ENCODE measurements around the gene HMGCR. TPM values are rescaled to one million over a fixed set of nuclear protein-coding genes. Genes with fewer than 3 reads are reported as not detected.

HMGCR gene
- total RNA-seq, 1 donor from 2014 or later = 90.5 TPM

GRCh38 chr5:75340714-75341478, 3.9 kb downstream of the HMGCR start:
- no peak for DNase-seq (ENCODE audit: low read depth in 2 of 2)

- DNase-seq (ENCODE audit: low read depth in 2 of 2) = no peak
These were observed 4.9 kb downstream of the HMGCR start for GRCh38 chr5:75341934-75342333.

GRCh38 chr5:75342836-75343235, 5.8 kb downstream of the HMGCR start:
- no peak for DNase-seq (ENCODE audit: low read depth in 2 of 2)

- DNase-seq (ENCODE audit: low read depth in 2 of 2) = peak in 1 of 2 donors; percentile 32
These were observed 11.2 kb downstream of the HMGCR start for GRCh38 chr5:75348241-75348640.

GRCh38 chr5:75349663-75350062, 12.6 kb downstream of the HMGCR start:
- DNase-seq (ENCODE audit: low read depth in 2 of 2) = no peak

GRCh38 chr5:75351139-75351926, 14.3 kb downstream of the HMGCR start:
- DNase-seq (ENCODE audit: low read depth in 2 of 2) = no peak

- DNase-seq (ENCODE audit: low read depth in 2 of 2) = no peak
These were observed 18.2 kb downstream of the HMGCR start for GRCh38 chr5:75355236-75355635.

GRCh38 chr5:75356719-75357118, 19.7 kb downstream of the HMGCR start:
- no peak for DNase-seq (ENCODE audit: low read depth in 2 of 2)

- DNase-seq (ENCODE audit: low read depth in 2 of 2) = no peak
These were observed 21.1 kb downstream of the HMGCR start for GRCh38 chr5:75358117-75358516.

GRCh38 chr5:75361310-75361709, 24.3 kb downstream of the HMGCR start:
- no peak for DNase-seq (ENCODE audit: low read depth in 2 of 2)

- no peak for DNase-seq (ENCODE audit: low read depth in 2 of 2)
These were observed 25.5 kb downstream of the HMGCR start for GRCh38 chr5:75362474-75362975.

GRCh38 chr5:75363111-75363510, 26.1 kb downstream of the HMGCR start:
- no peak for DNase-seq (ENCODE audit: low read depth in 2 of 2)

GRCh38 chr5:75363726-75364495, 26.9 kb downstream of the HMGCR start:
- DNase-seq (ENCODE audit: low read depth in 2 of 2) = peak in 1 of 2 donors; percentile 28

- DNase-seq (ENCODE audit: low read depth in 2 of 2) = no peak
These were observed 27.7 kb downstream of the HMGCR start for GRCh38 chr5:75364571-75365280.

- no peak for DNase-seq (ENCODE audit: low read depth in 2 of 2)
These were observed 28.7 kb downstream of the HMGCR start for GRCh38 chr5:75365740-75366139.

- no peak for DNase-seq (ENCODE audit: low read depth in 2 of 2)
These were observed 29.8 kb downstream of the HMGCR start for GRCh38 chr5:75366787-75367186.

- peak in 1 of 2 donors; percentile 37 for DNase-seq (ENCODE audit: low read depth in 2 of 2)
These were observed 30.4 kb downstream of the HMGCR start for GRCh38 chr5:75367401-75367800.

- peak; percentile 49 to 82 for DNase-seq (ENCODE audit: low read depth in 2 of 2)
These were observed 31.4 kb downstream of the HMGCR start for GRCh38 chr5:75368391-75368790.

- no peak for DNase-seq (ENCODE audit: low read depth in 2 of 2)
These were observed 36.8 kb downstream of the HMGCR start for GRCh38 chr5:75373862-75374261.

GRCh38 chr5:75374394-75374814, 37.4 kb downstream of the HMGCR start:
- DNase-seq (ENCODE audit: low read depth in 2 of 2) = no peak

- no peak for DNase-seq (ENCODE audit: low read depth in 2 of 2)
These were observed 38.4 kb downstream of the HMGCR start for GRCh38 chr5:75375414-75375813.
